Bronchial epithelial cell (primary cell): ENCODE results near the gene RHD. TPM values are rescaled to one million over a fixed set of nuclear protein-coding genes. Genes with fewer than 3 reads are reported as not detected.
A peak's percentile ranks its signal among the peaks of the same experiment; 100 is the strongest.

ENCODE experiments used
- DNase-seq: peaks from one replicate; pipeline ENCODE4 v3.0.0-alpha.2; 2010; ENCODE audit warnings: low read depth
- FAIRE-seq: peaks from 2 replicates; lab custom pipeline; 2011; peaks lifted over from hg19 to GRCh38; lab: Jason Lieb, UNC
- H3K27me3 ChIP-seq: 2 replicates; pipeline ENCODE4 v1.5.1; 2011; ENCODE audit warnings: low read length; ENCODE audit not compliant: control insufficient read depth, insufficient read depth
- H3K36me3 ChIP-seq: 2 replicates; pipeline ENCODE4 v1.5.1; 2011; ENCODE audit warnings: low read length; ENCODE audit not compliant: control insufficient read depth, insufficient read depth
- H3K4me3 ChIP-seq: 2 replicates; pipeline ENCODE4 v1.5.1; 2011; ENCODE audit warnings: mild to moderate bottlenecking, low read depth, low read length, control low read depth
- CTCF ChIP-seq: IDR thresholded peaks from 2 replicates; pipeline ENCODE4 v1.5.1; 2011; ENCODE audit warnings: mild to moderate bottlenecking, moderate library complexity, low read length, control low read depth, inconsistent platforms; ENCODE audit not compliant: insufficient read depth, severe bottlenecking
- total RNA-seq: library from RNA; depleted of rRNA; stranded (reverse); fragments of >200 nt; gene quantifications from 2 replicates; pipeline ENCODE4 v1.2.1, GENCODE V29; 2014

RHD gene
- total RNA-seq, 1 donor from 2014 or later: not detected

DNA sequence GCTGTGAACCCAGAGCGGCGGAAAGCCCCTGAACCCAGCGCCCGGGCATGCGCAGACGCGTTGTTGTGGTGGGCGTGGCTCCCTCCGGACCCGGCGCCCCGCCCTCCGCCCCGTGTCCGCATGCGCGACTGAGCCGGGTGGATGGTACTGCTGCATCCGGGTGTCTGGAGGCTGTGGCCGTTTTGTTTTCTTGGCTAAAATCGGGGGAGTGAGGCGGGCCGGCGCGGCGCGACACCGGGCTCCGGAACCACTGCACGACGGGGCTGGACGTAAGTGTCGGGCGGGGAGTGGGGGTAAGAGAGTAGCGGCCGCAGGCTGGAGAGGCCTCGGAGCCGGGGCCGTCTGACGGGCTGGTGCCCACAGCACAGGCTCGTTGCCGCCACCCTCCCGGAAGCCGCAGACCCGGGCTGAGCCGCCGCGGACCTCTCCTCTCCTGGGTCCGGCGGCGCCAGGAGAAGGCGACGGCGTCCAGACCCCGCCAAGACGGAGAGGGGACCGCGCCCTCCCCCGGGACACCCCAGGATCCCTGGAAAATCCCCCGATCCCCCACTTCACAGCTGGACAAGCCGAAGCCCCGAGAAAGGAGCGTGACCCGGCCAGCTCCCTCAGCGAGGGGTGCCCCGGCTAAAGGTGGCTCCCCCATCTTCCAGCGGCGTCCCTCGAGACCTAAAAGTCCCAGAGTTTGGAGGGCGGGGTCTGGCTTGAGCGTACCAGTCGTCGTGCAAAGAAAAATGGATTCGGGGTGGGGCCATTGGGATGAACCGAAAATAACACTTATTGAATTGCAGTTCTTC lies 66.1 kb downstream of the RHD start, which contains the start of gene TMEM50A:
Gene TMEM50A (plus strand): TSS at position 147 of the 794 bp plus-strand sequence. CDS start 2,153 bp downstream, outside the sequence.
- no peaks in the 10 kb centered on the region for H3K36me3 ChIP-seq
- H3K4me3 ChIP-seq: peak within 1 kb of the TSS; percentile 92
- DNase-seq (peak; percentile 66), FAIRE-seq (no peak)
- H3K27me3 ChIP-seq: no peaks in the 10 kb centered on the region
- no peak for TF ChIP-seq CTCF

DNA sequence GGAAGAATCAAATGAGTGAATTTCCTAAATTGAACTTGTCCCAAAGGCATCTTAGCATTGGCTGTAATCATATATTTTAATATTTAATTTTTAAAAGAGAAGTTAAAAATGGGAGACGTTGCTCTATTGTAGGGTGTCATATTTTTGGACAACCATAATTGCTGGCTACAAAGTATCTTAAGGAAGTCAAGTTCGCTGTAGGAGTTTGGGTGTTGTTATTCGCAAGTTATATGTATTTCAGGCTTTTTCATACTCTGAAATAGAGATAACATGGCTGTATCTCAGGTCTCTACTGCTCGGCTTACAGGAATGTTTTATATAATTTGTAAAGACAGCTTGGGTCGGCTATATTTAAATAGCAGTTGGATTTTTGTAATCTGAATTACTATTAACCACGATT lies 66.7 kb downstream of the RHD start:
- Histone ChIP-seq H3K36me3 (no peaks in the 10 kb centered on the region), H3K27me3 (no peaks in the 10 kb centered on the region), H3K4me3 (peak overlapping the region; percentile 92)
- DNase-seq: no peak
- TF ChIP-seq CTCF: no peak
- FAIRE-seq: no peak

DNA sequence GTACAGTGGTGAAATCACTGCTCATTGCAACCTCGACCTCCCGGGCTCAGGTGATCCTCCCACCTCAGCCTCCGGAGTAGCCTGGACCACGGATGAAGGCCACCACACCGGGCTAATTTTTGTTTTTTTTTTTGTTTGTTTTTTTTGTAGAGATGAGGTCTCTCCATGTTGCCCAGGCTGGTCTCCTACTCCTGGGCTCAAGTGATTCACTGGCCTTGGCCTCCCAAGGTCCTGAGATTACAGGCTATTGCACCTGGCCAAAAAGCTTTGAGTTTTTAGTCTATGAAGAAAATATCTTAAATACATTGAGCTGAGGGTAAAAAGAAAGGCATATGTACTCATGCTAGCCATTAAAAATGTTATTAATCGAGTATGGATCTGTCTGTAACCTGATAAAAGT lies 69.4 kb downstream of the RHD start:
- Histone ChIP-seq H3K36me3 (peaks cover 2% of the 10 kb centered on the region), H3K27me3 (no peaks in the 10 kb centered on the region), H3K4me3 (no peak overlapping the region)
- no peak for TF ChIP-seq CTCF
- no peak for DNase-seq
- no peak for FAIRE-seq

DNA sequence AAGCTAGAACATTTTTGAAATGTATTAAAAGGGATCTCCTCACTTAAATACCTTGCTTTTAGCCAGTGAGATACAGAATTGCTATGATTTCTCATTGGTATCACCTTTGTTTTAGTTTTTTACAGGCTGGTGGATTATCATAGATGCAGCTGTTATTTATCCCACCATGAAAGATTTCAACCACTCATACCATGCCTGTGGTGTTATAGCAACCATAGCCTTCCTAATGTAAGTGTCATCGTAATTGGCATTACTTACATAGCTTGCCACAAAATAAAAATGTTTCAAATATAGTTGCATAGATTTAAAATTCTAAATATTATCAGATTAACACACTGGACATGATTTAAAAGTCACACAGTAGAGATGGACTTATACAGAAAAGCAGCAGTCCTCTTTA lies 70.5 kb downstream of the RHD start:
- DNase-seq (no peak), FAIRE-seq (no peak)
- Histone ChIP-seq H3K36me3 (peaks cover 3% of the 10 kb centered on the region), H3K4me3 (no peak overlapping the region), H3K27me3 (no peaks in the 10 kb centered on the region)
- no peak for TF ChIP-seq CTCF

DNA sequence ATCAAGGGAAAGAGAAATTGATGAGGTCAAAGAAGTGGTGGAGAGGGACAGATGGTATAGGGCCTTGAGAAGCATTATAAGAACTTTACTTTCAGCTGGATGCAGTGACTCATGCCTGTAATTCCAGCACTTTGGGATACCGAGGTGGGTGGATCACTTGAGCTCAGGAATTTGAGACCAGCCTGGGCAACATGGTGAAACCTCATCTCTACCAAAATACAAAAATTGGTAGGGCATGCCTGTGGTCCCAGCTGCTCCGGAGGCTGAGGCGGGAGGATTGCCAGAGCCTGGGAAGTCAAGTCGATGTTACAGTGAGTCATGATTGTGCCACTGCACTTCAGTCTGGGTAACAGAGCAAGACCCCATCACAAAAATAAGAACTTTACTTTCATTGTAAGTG lies 71.6 kb downstream of the RHD start:
- FAIRE-seq (peak; percentile 36), DNase-seq (peak; percentile 68)
- H3K4me3 ChIP-seq: no peak overlapping the region
- no peaks in the 10 kb centered on the region for H3K27me3 ChIP-seq
- peaks cover 4% of the 10 kb centered on the region for H3K36me3 ChIP-seq
- no peak for TF ChIP-seq CTCF
